ENCODE measurements around the gene LRMDA. TPM values are rescaled to one million over a fixed set of nuclear protein-coding genes. Genes with fewer than 3 reads are reported as not detected.

Gene LRMDA
- polyA plus RNA-seq, 1 donor (not counting 4 experiments of a cell fraction or from before 2014, with no cell fraction given), result not detected

DNA sequence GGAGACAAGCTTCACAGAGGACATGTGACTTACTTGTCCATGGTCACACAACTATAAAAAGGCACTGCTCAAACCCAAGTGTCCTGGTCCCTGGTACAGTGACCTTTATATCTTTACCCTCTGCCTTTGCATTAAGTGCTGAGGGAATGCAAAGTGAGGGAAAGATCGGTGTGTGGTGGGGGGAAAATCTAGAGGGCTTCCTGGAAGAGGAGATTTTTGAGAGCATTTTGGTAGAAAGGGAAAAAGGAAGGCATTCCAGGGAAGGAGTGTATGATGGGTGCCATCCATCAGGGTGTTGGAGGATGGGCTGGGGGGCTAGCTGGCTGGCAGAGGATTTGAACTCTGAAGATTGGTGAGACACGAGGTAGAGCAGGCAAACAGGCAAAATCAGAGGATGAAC, 39.2 kb upstream of the LRMDA start:
- FAIRE-seq (no peak), DNase-seq (ENCODE audit: low read depth, low spot score) (no peak)
- H3K9ac ChIP-seq (ENCODE audit: control insufficient read depth, extremely low read depth, insufficient read depth, low read length), result no peak overlapping the region
- H3K27me3 ChIP-seq (ENCODE audit: control insufficient read depth, extremely low read depth, insufficient read depth, low read length), result no peaks in the 10 kb centered on the region
- H3K27ac ChIP-seq (ENCODE audit: control insufficient read depth, insufficient read depth, low read length), result no peak overlapping the region
- peaks cover 0 to 4% of the 10 kb centered on the region in 2 experiments for H3K36me3 ChIP-seq (ENCODE audit: control insufficient read depth in 2 of 2, extremely low read depth in 1 of 2, insufficient read depth in 2 of 2, low read length in 2 of 2)
- dilution Hi-C loops (cut with MboI; ENCODE audit: extremely low pct_ligation_motif_present, low sequenced_read_pairs), result no loop called here
- no peaks in the 10 kb centered on the region for H3K79me2 ChIP-seq (ENCODE audit: control insufficient read depth, insufficient read depth, low read length)
- H2AFZ ChIP-seq (ENCODE audit: control insufficient read depth, low read length), result no peak overlapping the region
- H3K9me1 ChIP-seq (ENCODE audit: control insufficient read depth, extremely low read depth, insufficient read depth, low read length), result no peaks in the 10 kb centered on the region
- no peaks in the 10 kb centered on the region for H3K9me3 ChIP-seq (ENCODE audit: control insufficient read depth, low read depth, low read length)
- no peak overlapping the region for H3K4me2 ChIP-seq (ENCODE audit: control insufficient read depth, extremely low read depth, insufficient read depth, low read depth, low read length)
- H3K4me1 ChIP-seq (ENCODE audit: control insufficient read depth, extremely low read depth, insufficient read depth, low read length), result peaks cover 7% of the 10 kb centered on the region
- no peak for TF ChIP-seq EZH2 (IDR thresholded peaks at IDR 0.05; ENCODE audit: low read length)
- TF ChIP-seq, protein P1, sequence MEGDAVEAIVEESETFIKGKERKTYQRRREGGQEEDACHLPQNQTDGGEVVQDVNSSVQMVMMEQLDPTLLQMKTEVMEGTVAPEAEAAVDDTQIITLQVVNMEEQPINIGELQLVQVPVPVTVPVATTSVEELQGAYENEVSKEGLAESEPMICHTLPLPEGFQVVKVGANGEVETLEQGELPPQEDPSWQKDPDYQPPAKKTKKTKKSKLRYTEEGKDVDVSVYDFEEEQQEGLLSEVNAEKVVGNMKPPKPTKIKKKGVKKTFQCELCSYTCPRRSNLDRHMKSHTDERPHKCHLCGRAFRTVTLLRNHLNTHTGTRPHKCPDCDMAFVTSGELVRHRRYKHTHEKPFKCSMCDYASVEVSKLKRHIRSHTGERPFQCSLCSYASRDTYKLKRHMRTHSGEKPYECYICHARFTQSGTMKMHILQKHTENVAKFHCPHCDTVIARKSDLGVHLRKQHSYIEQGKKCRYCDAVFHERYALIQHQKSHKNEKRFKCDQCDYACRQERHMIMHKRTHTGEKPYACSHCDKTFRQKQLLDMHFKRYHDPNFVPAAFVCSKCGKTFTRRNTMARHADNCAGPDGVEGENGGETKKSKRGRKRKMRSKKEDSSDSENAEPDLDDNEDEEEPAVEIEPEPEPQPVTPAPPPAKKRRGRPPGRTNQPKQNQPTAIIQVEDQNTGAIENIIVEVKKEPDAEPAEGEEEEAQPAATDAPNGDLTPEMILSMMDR (optimal IDR thresholded peaks at IDR 0.05 in 1 of 3, IDR thresholded peaks at IDR 0.05 in 1 of 3, conservative IDR thresholded peaks at IDR 0.05 in 1 of 3; ENCODE audit: extremely low read depth in 1 of 3, insufficient read depth in 2 of 3, low read length in 3 of 3), result no peak
- H4K20me1 ChIP-seq (ENCODE audit: control insufficient read depth, extremely low read depth, insufficient read depth, low read length), result no peaks in the 10 kb centered on the region
- no peak overlapping the region for H3K4me3 ChIP-seq (ENCODE audit: control insufficient read depth in 2 of 3, extremely low read depth in 1 of 3, insufficient read depth in 2 of 3, low read depth in 1 of 3, low read length in 3 of 3)

DNA sequence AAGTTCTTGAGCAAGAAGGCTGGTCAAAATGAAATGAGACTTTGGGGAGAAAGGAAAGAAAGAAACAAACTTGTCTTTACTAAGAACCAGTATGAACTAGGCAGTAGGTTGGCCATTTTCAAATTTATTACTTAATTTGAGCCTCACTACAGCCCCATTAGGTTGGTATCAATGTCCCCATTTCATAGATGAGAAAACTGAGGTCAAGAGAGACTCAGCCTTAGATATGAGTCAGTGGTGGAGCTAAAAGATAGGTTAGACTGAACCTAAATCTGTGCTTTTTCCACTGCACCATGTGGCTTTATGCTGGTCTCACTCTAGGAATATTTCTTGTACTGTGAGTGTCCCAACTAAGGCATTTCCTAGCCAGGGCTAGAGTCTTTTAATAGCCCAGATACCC, 38.7 kb upstream of the LRMDA start:
- H3K27me3 ChIP-seq (ENCODE audit: control insufficient read depth, extremely low read depth, insufficient read depth, low read length), result no peaks in the 10 kb centered on the region
- dilution Hi-C loops (cut with MboI; ENCODE audit: extremely low pct_ligation_motif_present, low sequenced_read_pairs), result no loop called here
- H3K79me2 ChIP-seq (ENCODE audit: control insufficient read depth, insufficient read depth, low read length), result no peaks in the 10 kb centered on the region
- TF ChIP-seq, protein P1 (optimal IDR thresholded peaks at IDR 0.05 in 1 of 3, IDR thresholded peaks at IDR 0.05 in 1 of 3, conservative IDR thresholded peaks at IDR 0.05 in 1 of 3; ENCODE audit: extremely low read depth in 1 of 3, insufficient read depth in 2 of 3, low read length in 3 of 3), result no peak
- TF ChIP-seq EZH2 (IDR thresholded peaks at IDR 0.05; ENCODE audit: low read length), result no peak
- no peak overlapping the region for H3K9ac ChIP-seq (ENCODE audit: control insufficient read depth, extremely low read depth, insufficient read depth, low read length)
- no peak overlapping the region for H3K4me3 ChIP-seq (ENCODE audit: control insufficient read depth in 2 of 3, extremely low read depth in 1 of 3, insufficient read depth in 2 of 3, low read depth in 1 of 3, low read length in 3 of 3)
- no peak overlapping the region for H3K4me2 ChIP-seq (ENCODE audit: control insufficient read depth, extremely low read depth, insufficient read depth, low read depth, low read length)
- FAIRE-seq (no peak), DNase-seq (ENCODE audit: low read depth, low spot score) (no peak)
- no peaks in the 10 kb centered on the region for H4K20me1 ChIP-seq (ENCODE audit: control insufficient read depth, extremely low read depth, insufficient read depth, low read length)
- no peak overlapping the region for H3K27ac ChIP-seq (ENCODE audit: control insufficient read depth, insufficient read depth, low read length)
- H3K9me3 ChIP-seq (ENCODE audit: control insufficient read depth, low read depth, low read length), result no peaks in the 10 kb centered on the region
- no peaks in the 10 kb centered on the region for H3K9me1 ChIP-seq (ENCODE audit: control insufficient read depth, extremely low read depth, insufficient read depth, low read length)
- peaks cover 0 to 4% of the 10 kb centered on the region in 2 experiments for H3K36me3 ChIP-seq (ENCODE audit: control insufficient read depth in 2 of 2, extremely low read depth in 1 of 2, insufficient read depth in 2 of 2, low read length in 2 of 2)
- peaks cover 11% of the 10 kb centered on the region for H3K4me1 ChIP-seq (ENCODE audit: control insufficient read depth, extremely low read depth, insufficient read depth, low read length)
- no peak overlapping the region for H2AFZ ChIP-seq (ENCODE audit: control insufficient read depth, low read length)

Data from keratinocyte (primary cell).